Activated CD4-positive, CD25-positive, alpha-beta regulatory T cell treated with anti-CD3 and anti-CD28 coated beads, Interleukin-2, amount 50 U/mL, for 16 hours (primary cell): ENCODE measurements around the gene SPINT2.
"Not testable (repeated sequence)": the region's sequence is repeated elsewhere in the genome, so short reads cannot be mapped to it uniquely, and the experiment has no call there.

ENCODE experiments used
- DNase-seq: peaks from one replicate; pipeline ENCODE4 v3.0.0-alpha.2; 2020; ENCODE audit warnings: low read depth, low spot score

The SPINT2 gene

GRCh38 chr19:38239816-38240215, 24.6 kb upstream of the SPINT2 start:
- no peak for DNase-seq

- no peak for DNase-seq
Observed at GRCh38 chr19:38243279-38243673, 21.1 kb upstream of the SPINT2 start.

- no peak for DNase-seq
Observed at GRCh38 chr19:38245826-38246498, 18.4 kb upstream of the SPINT2 start.

GRCh38 chr19:38247126-38247525, 17.2 kb upstream of the SPINT2 start:
- no peak for DNase-seq

- no peak for DNase-seq
Observed at GRCh38 chr19:38247734-38248268, 16.6 kb upstream of the SPINT2 start.

- DNase-seq: no peak
Observed at GRCh38 chr19:38248421-38248820, 16.0 kb upstream of the SPINT2 start.

- DNase-seq: no peak
Observed at GRCh38 chr19:38250428-38250820, 13.9 kb upstream of the SPINT2 start.

GRCh38 chr19:38250821-38251563, 13.4 kb upstream of the SPINT2 start:
- DNase-seq: no peak

GRCh38 chr19:38251564-38252051, 12.8 kb upstream of the SPINT2 start:
- DNase-seq: no peak

GRCh38 chr19:38252385-38252784, 12.0 kb upstream of the SPINT2 start:
- no peak for DNase-seq

- DNase-seq: no peak
Observed at GRCh38 chr19:38252941-38253691, 11.3 kb upstream of the SPINT2 start.

- no peak for DNase-seq
Observed at GRCh38 chr19:38253788-38254187, 10.6 kb upstream of the SPINT2 start.

GRCh38 chr19:38255383-38256014, 8.9 kb upstream of the SPINT2 start:
- DNase-seq: no peak

GRCh38 chr19:38261942-38262341, 2.4 kb upstream of the SPINT2 start:
- DNase-seq: not testable (repeated sequence)

GRCh38 chr19:38262585-38263268, 1.6 kb upstream of the SPINT2 start:
- no peak for DNase-seq

- DNase-seq: peak; percentile 52
Observed at GRCh38 chr19:38263689-38264485, 486 bp upstream of the SPINT2 start.

- DNase-seq: no peak
Observed at GRCh38 chr19:38265213-38265861, 964 bp downstream of the SPINT2 start.

GRCh38 chr19:38265921-38266429, 1.6 kb downstream of the SPINT2 start:
- no peak for DNase-seq

- DNase-seq: no peak
Observed at GRCh38 chr19:38266981-38267597, 2.7 kb downstream of the SPINT2 start.
